ENCODE data around the gene HOXD8. TPM values are rescaled to one million over a fixed set of nuclear protein-coding genes. Genes with fewer than 3 reads are reported as not detected.

The HOXD8 gene
- total RNA-seq, 5 donors from 2014 or later (not counting 1 experiment from before 2014, with no cell fraction given), result not detected

GRCh38 chr2:176094349-176094748 is 35.2 kb upstream of the HOXD8 start:
- peak overlapping the region in 1 of 3 donors; percentile 62 for H3K4me3 Mint-ChIP-seq
- no peak for ATAC-seq (replicated peaks in 1 of 4)
- peaks cover 30 to 72% of the 10 kb centered on the region in 2 experiments for H3K27me3 ChIP-seq (replicated peaks in 1 of 2; ENCODE audit: control insufficient read depth in 2 of 2, extremely low read depth in 1 of 2, insufficient read depth in 2 of 2, low read length in 1 of 2)

DNA sequence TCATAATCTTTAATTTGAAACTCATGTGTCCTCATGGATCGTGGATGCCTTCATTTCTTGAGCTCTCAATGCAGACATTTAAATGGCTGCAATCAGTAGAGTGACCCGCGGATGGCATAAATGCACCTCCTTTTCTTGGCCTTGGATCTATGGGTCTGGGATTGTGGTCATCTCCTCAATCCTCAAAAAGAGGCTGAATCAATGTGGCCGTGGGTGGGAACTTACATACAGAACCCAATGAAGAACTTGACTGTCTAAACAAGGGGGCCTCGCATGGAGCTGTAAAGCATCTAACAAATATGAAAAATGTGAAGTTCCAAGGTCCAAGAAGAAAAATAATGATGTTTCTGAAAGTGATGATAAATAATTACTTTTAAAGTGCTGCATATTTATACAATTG is 34.1 kb upstream of the HOXD8 start:
- Histone ChIP-seq H3K27me3 (replicated peaks in 1 of 2; ENCODE audit: control insufficient read depth in 2 of 2, extremely low read depth in 1 of 2, insufficient read depth in 2 of 2, low read length in 1 of 2) (peaks cover 25 to 78% of the 10 kb centered on the region in 2 experiments), H3K4me3 (ENCODE audit: control insufficient read depth in 1 of 2, extremely low read depth in 1 of 2, low read length in 1 of 2) (no peak overlapping the region), H3K36me3 (ENCODE audit: control insufficient read depth in 2 of 2, extremely low read depth in 1 of 2, insufficient read depth in 1 of 2, low read length in 1 of 2) (no peaks in the 10 kb centered on the region), H3K4me1 (ENCODE audit: control insufficient read depth in 1 of 2, extremely low read depth in 1 of 2, insufficient read depth in 2 of 2, low read length in 2 of 2) (peaks cover 8 to 27% of the 10 kb centered on the region in 2 experiments), H3K27ac (ENCODE audit: low read length) (no peak overlapping the region), H3K9me3 (no peaks in the 10 kb centered on the region)
- ChIA-PET CTCF (interaction anchor here (0.7 to 4.1 kb wide), 6 partner anchors 32 to 1395 kb away, joined by 3 to 46 read pairs (median 4); no protein-coding TSS in a partner anchor), POLR2A (interaction anchor here in 1 of 2 donors (0.6 kb wide), 1 partner anchor 1455 kb away, joined by 4 read pairs; no protein-coding TSS in a partner anchor)
- no peak overlapping the region for H3K4me3 Mint-ChIP-seq
- H3K4me1 Mint-ChIP-seq, result peaks cover 34 to 37% (median 34%) of the 10 kb centered on the region in 3 donors
- ATAC-seq (replicated peaks in 1 of 4), result no peak
- peaks cover 82 to 88% of the 10 kb centered on the region in 2 donors for H3K27me3 Mint-ChIP-seq
- no peak overlapping the region for H3K27ac Mint-ChIP-seq
- DNase-seq, result no peak
- no peaks in the 10 kb centered on the region for H3K36me3 Mint-ChIP-seq
- peaks cover 0 to 3% (median 0%) of the 10 kb centered on the region in 3 donors for H3K9me3 Mint-ChIP-seq
- WGBS (ENCODE audit: insufficient coverage), result 28% methylated on average over 4 of the region's 5 CpGs

More at GRCh38 chr2:176094349-176094748, 35.2 kb upstream of the HOXD8 start:
- ChIA-PET POLR2A (interaction anchor here in 1 of 2 donors (0.7 kb wide), 1 partner anchor 37 kb away, joined by 3 read pairs; no protein-coding TSS in a partner anchor), CTCF (interaction anchor here in 1 of 2 donors (0.6 kb wide), 1 partner anchor 17 kb away, joined by 3 read pairs; no protein-coding TSS in a partner anchor)
- H3K4me3 ChIP-seq (ENCODE audit: control insufficient read depth in 1 of 2, extremely low read depth in 1 of 2, low read length in 1 of 2), result no peak overlapping the region
- peak overlapping the region in 1 of 2 donors; percentile 71 for H3K27ac Mint-ChIP-seq
- H3K27me3 Mint-ChIP-seq, result peaks cover 86 to 91% of the 10 kb centered on the region in 2 donors
- H3K36me3 Mint-ChIP-seq, result no peaks in the 10 kb centered on the region
- no peaks in the 10 kb centered on the region for H3K36me3 ChIP-seq (ENCODE audit: control insufficient read depth in 2 of 2, extremely low read depth in 1 of 2, insufficient read depth in 1 of 2, low read length in 1 of 2)
- no peaks in the 10 kb centered on the region for H3K9me3 ChIP-seq
- no peak overlapping the region for H3K27ac ChIP-seq (ENCODE audit: low read length)
- peaks cover 0 to 3% (median 0%) of the 10 kb centered on the region in 3 donors for H3K9me3 Mint-ChIP-seq
- WGBS (ENCODE audit: insufficient coverage), result 19% methylated on average over 6 of the region's 12 CpGs
- H3K4me1 ChIP-seq (ENCODE audit: control insufficient read depth in 1 of 2, extremely low read depth in 1 of 2, insufficient read depth in 2 of 2, low read length in 2 of 2), result peaks cover 8 to 27% of the 10 kb centered on the region in 2 experiments
- peaks cover 34 to 37% (median 34%) of the 10 kb centered on the region in 3 donors for H3K4me1 Mint-ChIP-seq
- peak in 1 of 35 experiments; percentile 4 for DNase-seq

- H3K4me3 Mint-ChIP-seq, result peak overlapping the region; percentile 66 to 75 (median 71)
- H3K27me3 ChIP-seq (replicated peaks in 1 of 2; ENCODE audit: control insufficient read depth in 2 of 2, extremely low read depth in 1 of 2, insufficient read depth in 2 of 2, low read length in 1 of 2), result peaks cover 27 to 82% of the 10 kb centered on the region in 2 experiments
- H3K9me3 Mint-ChIP-seq, result peaks cover 0 to 3% (median 0%) of the 10 kb centered on the region in 3 donors
- H3K4me1 Mint-ChIP-seq, result peaks cover 34 to 37% (median 34%) of the 10 kb centered on the region in 3 donors
- no peaks in the 10 kb centered on the region for H3K36me3 Mint-ChIP-seq
- ChIA-PET CTCF (interaction anchor here (0.5 to 4.1 kb wide), 10 partner anchors 17 to 1396 kb away, joined by 3 to 46 read pairs (median 4); no protein-coding TSS in a partner anchor), POLR2A (no interaction called here)
- H3K27me3 Mint-ChIP-seq, result peaks cover 81 to 88% of the 10 kb centered on the region in 2 donors
- DNase-seq, result peak in 2 of 35 experiments; percentile 4 to 30
- H3K4me1 ChIP-seq (ENCODE audit: control insufficient read depth in 1 of 2, extremely low read depth in 1 of 2, insufficient read depth in 2 of 2, low read length in 2 of 2), result peaks cover 8 to 27% of the 10 kb centered on the region in 2 experiments
- H3K27ac Mint-ChIP-seq, result peak overlapping the region in 1 of 2 donors; percentile 39
- H3K27ac ChIP-seq (ENCODE audit: low read length), result no peak overlapping the region
- peak overlapping the region; percentile 36 to 70 for H3K4me3 ChIP-seq (ENCODE audit: control insufficient read depth in 1 of 2, extremely low read depth in 1 of 2, low read length in 1 of 2)
- no peaks in the 10 kb centered on the region for H3K36me3 ChIP-seq (ENCODE audit: control insufficient read depth in 2 of 2, extremely low read depth in 1 of 2, insufficient read depth in 1 of 2, low read length in 1 of 2)
- 16% methylated on average over 7 of the region's 16 CpGs for WGBS (ENCODE audit: insufficient coverage)
- H3K9me3 ChIP-seq, result no peaks in the 10 kb centered on the region
- no peak for ATAC-seq (replicated peaks in 1 of 4)
Observed at GRCh38 chr2:176096243-176096985, 33.1 kb upstream of the HOXD8 start.

DNA sequence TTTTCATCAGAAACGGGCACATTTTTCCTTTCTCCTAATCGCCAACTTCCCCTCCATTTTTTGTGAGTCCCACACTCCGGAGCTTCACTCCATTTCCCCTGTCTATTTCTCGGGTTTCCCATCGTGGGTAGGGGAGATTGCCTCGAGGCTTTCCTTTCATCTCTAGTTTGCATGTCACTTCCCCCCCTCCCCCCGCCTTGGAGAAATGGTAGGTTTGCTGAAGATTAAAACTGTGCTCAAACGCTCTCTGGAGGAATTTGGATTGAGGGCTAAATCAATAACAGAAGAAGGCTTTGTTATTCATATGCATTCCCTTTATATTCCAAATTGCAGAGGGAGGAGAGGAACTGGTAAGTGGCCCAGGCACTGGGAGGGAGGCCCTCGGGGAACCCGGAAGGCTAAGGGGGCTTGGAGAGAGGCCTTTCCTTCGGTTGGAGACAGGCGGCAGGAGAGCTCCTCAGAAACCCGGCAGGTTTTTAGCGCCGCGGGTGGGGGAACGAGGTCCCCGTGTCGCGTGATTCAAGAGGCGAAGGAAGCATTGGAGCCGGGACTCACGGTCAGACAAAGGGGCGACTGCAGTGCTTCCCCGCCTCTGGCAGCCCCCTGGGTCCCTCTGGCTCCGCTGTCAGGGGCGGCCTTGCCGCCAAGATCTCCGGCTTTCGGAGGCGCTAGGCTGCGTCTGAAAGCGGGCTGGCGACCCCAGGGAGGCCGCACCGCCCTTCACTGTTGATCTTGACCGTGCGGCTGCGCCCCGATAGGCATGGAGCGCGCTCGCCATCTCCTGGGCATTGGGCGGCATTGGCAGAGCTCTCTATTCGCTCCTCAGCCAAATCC is 32.3 kb upstream of the HOXD8 start:
- Histone ChIP-seq H3K36me3 (ENCODE audit: control insufficient read depth in 2 of 2, extremely low read depth in 1 of 2, insufficient read depth in 1 of 2, low read length in 1 of 2) (no peaks in the 10 kb centered on the region), H3K4me3 (ENCODE audit: control insufficient read depth in 1 of 2, extremely low read depth in 1 of 2, low read length in 1 of 2) (peak overlapping the region; percentile 36 to 70)
- peak overlapping the region in 1 of 2 donors; percentile 69 for H3K27ac Mint-ChIP-seq

DNA sequence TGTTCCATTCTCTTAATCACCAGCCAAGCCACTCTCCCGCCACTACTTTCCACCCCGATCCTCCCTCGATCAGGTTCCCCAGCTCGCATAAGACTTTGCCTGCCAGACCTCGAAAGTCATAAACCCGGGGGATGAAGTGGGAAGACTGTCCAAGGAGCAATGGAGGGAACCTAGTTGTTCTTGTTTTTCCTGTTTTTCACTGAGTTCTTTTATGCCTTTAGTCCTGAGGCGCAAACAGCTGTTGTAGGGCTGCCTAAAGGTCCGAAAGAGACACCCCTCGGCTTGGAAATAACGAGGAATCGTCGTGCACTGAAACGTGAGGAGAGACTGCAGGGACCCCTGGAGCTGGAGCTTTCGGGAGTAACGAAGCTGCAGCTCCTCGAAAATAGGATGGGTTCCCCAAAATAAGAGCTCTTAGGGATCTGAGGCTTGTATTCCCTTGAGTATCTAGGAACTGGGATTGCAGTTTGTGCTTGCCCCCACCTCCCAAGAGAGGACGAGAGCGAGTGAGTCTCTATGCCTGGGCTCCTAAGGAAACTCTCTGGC is 31.6 kb upstream of the HOXD8 start:
- H3K9me3 ChIP-seq, result no peaks in the 10 kb centered on the region
- no peaks in the 10 kb centered on the region for H3K36me3 Mint-ChIP-seq
- peaks cover 26 to 29% (median 27%) of the 10 kb centered on the region in 3 donors for H3K4me1 Mint-ChIP-seq
- ATAC-seq (replicated peaks in 1 of 4) (no peak), DNase-seq (peak in 1 of 35 experiments; percentile 9)
- WGBS (ENCODE audit: insufficient coverage), result under 1% methylated on average over 12 of the region's 18 CpGs
- H3K27me3 Mint-ChIP-seq, result peaks cover 86 to 95% of the 10 kb centered on the region in 2 donors
- peak overlapping the region in 1 of 2 donors; percentile 69 for H3K27ac Mint-ChIP-seq
- H3K27me3 ChIP-seq (replicated peaks in 1 of 2; ENCODE audit: control insufficient read depth in 2 of 2, extremely low read depth in 1 of 2, insufficient read depth in 2 of 2, low read length in 1 of 2), result peaks cover 35 to 81% of the 10 kb centered on the region in 2 experiments
- H3K36me3 ChIP-seq (ENCODE audit: control insufficient read depth in 2 of 2, extremely low read depth in 1 of 2, insufficient read depth in 1 of 2, low read length in 1 of 2), result no peaks in the 10 kb centered on the region
- peaks cover 0 to 3% (median 0%) of the 10 kb centered on the region in 3 donors for H3K9me3 Mint-ChIP-seq
- peak overlapping the region; percentile 66 to 75 (median 71) for H3K4me3 Mint-ChIP-seq
- H3K4me3 ChIP-seq (ENCODE audit: control insufficient read depth in 1 of 2, extremely low read depth in 1 of 2, low read length in 1 of 2), result peak overlapping the region; percentile 36 to 70
- ChIA-PET CTCF (interaction anchor here (0.6 to 4.1 kb wide), 13 partner anchors 9 to 1401 kb away, joined by 3 to 46 read pairs (median 3); no protein-coding TSS in a partner anchor), POLR2A (no interaction called here)
- no peak overlapping the region for H3K27ac ChIP-seq (ENCODE audit: low read length)
- H3K4me1 ChIP-seq (ENCODE audit: control insufficient read depth in 1 of 2, extremely low read depth in 1 of 2, insufficient read depth in 2 of 2, low read length in 2 of 2), result peaks cover 8 to 27% of the 10 kb centered on the region in 2 experiments

More for the DNA sequence above, 32.3 kb upstream of the HOXD8 start:
- peaks cover 0 to 3% (median 0%) of the 10 kb centered on the region in 3 donors for H3K9me3 Mint-ChIP-seq
- H3K4me1 Mint-ChIP-seq, result peaks cover 26 to 29% (median 27%) of the 10 kb centered on the region in 3 donors
- H3K4me1 ChIP-seq (ENCODE audit: control insufficient read depth in 1 of 2, extremely low read depth in 1 of 2, insufficient read depth in 2 of 2, low read length in 2 of 2), result peaks cover 8 to 27% of the 10 kb centered on the region in 2 experiments
- CTCF ChIA-PET, result interaction anchor here (0.5 to 4.1 kb wide), 15 partner anchors 8 to 1400 kb away, joined by 3 to 46 read pairs (median 3); no protein-coding TSS in a partner anchor
- ATAC-seq (replicated peaks in 1 of 4), result peak; percentile 68 to 81 (median 76)
- no peaks in the 10 kb centered on the region for H3K9me3 ChIP-seq
- WGBS (ENCODE audit: insufficient coverage), result under 1% methylated on average over 29 of the region's 45 CpGs
- peak in 27 of 35 experiments; percentile 21 to 75 (median 38) for DNase-seq
- POLR2A ChIA-PET, result no interaction called here
- no peak overlapping the region for H3K27ac ChIP-seq (ENCODE audit: low read length)
- peak overlapping the region; percentile 66 to 75 (median 71) for H3K4me3 Mint-ChIP-seq
- no peaks in the 10 kb centered on the region for H3K36me3 Mint-ChIP-seq
- peaks cover 80 to 88% of the 10 kb centered on the region in 2 donors for H3K27me3 Mint-ChIP-seq
- H3K27me3 ChIP-seq (replicated peaks in 1 of 2; ENCODE audit: control insufficient read depth in 2 of 2, extremely low read depth in 1 of 2, insufficient read depth in 2 of 2, low read length in 1 of 2), result peaks cover 30 to 81% of the 10 kb centered on the region in 2 experiments

Data from T-cell (primary cell).